GM08714 (cell line): Measurements from ENCODE around the gene NFU1.
"Not testable (repeated sequence)": the region's sequence is repeated elsewhere in the genome, so short reads cannot be mapped to it uniquely, and the experiment has no call there.

Source experiments
- H3K4me3 ChIP-seq: fragments of 200-500 bp; sonication (Bioruptor generic); 2 replicates; pipeline ENCODE4 v1.5.1; 2014; ENCODE audit warnings: mild to moderate bottlenecking, low read length, inconsistent platforms
- ZNF274 ChIP-seq: IDR thresholded peaks from 2 replicates; pipeline ENCODE4 v1.6.1; 2012; ENCODE audit warnings: mild to moderate bottlenecking, low read depth, low read length

The NFU1 gene

DNA sequence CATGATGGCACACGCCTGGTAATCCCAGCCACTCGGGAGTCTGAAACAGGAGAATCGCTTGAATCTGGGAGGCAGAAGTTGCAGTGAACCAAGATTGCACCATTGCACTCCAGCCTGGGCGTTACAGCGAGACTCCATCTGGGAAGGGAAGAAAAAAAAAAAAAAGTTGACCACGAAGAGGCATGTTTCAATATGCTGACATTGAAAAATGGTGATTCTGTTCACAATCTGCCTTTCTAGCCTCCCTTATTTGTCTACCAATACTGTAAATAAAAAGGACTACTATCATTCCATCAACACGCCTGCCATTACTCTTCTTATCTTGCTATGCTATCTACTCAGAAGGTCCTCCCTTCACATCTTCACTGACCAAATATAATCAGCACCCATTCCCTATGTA lies 68.6 kb downstream of the NFU1 start:
- no peak for TF ChIP-seq ZNF274
- no peak overlapping the region for H3K4me3 ChIP-seq

DNA sequence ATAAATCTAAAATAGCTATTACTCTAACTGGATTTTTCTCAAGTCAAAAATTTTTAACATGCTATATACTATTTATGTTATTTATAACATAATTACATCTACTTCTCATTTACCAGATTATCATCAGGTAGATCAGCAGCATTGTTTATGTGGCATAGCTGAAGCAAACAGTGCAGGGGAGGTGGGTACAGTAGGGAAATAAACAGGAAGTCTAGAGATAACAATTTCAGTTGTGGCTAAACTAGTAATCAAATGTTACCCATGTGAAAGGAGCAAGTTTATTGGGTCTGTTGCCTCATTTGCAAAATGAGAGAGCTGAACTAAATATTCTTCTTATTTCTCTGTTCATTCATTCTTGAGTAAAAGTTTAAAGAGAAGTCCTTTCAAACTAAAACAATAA lies 77.9 kb downstream of the NFU1 start:
- TF ChIP-seq ZNF274, result no peak
- H3K4me3 ChIP-seq, result no peak overlapping the region

DNA sequence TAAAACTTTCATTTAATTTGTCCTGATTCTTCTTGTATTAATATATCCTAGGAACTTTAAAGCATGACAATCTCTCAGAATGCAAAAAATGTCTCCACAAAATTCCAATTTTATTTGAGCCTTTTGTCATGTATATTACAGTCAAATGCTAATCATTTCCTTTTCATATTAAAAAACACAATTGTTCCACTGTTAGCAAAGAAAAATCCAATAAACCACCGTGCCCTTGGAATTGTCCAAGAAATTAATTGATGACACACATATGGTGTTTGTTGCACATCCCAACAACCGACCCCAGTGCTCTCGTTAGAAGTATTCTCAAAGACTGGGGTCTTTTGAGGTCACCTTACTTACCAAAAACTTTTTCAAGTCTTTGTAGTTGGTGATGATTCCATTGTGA lies 78.3 kb downstream of the NFU1 start:
- no peak overlapping the region for H3K4me3 ChIP-seq
- TF ChIP-seq ZNF274, result no peak

DNA sequence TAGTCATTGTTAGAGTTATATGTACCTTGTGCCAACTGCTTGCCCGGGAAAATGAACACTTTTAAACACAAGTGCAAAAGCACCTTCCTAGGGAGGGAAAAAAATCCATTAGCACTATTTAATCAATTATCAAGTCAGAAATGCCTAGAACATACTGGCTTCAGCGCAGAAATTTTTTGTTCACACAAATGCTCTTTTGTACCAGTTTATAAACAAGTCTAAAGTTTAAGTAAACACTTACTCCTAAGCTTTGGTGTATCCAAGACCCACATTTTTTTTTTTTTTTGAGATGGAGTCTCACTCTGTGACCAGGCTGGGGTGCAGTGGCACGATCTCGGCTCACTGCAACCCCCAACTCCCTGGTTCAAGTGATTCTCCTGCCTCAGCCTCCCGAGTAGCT lies 80.8 kb downstream of the NFU1 start:
- no peak overlapping the region for H3K4me3 ChIP-seq
- TF ChIP-seq ZNF274, result no peak

DNA sequence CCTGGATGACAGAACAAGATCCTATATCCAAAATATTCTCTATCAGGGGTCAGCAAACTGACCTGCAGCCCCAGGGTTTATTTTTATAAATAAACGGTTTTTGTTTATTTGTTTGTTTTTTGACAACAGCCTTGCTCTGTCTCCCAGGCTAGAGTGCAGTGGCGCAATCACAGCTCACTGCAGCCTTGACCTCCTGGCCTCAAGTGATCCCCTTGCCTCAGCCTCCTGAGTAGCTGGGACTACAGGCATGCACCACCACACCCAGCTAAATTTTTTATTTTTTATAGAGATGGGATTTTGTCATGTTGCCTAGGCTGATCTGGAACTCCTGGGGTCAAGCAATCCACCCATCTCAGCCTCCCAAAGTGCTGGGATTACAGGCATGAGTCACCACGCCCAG lies 82.3 kb downstream of the NFU1 start:
- not testable (repeated sequence) for H3K4me3 ChIP-seq

DNA sequence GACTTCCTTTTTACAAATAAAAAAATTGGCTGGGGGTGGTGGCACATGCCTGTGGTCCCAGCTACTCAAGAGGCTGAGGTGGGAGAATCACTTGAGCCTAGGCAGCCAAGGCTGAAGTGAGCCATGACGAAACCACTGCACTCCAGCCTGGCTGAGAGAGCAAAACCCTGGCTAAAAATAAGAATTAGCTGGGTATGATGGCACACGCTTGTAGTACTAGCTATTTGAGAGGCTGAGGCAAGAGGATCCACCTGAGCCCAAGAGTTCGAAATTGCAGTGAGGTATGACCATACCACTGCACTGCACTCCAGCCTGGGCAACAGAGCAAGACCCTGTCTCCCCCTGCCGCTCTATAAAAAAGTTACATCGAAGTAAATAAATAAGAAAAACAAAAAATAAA lies 83.9 kb downstream of the NFU1 start:
- TF ChIP-seq ZNF274, result no peak
- no peak overlapping the region for H3K4me3 ChIP-seq

GRCh38 chr2:69348781-69349180 lies 88.5 kb downstream of the NFU1 start:
- H3K4me3 ChIP-seq, result no peak overlapping the region
- TF ChIP-seq ZNF274, result no peak
